Caco-2 (cell line): ENCODE results near the gene ENHO. TPM values are rescaled to one million over a fixed set of nuclear protein-coding genes. Genes with fewer than 3 reads are reported as not detected.

ENCODE experiments used
- BruUV-seq: library from RNA; stranded (reverse); fragments of 400-500 nt; replicated peaks from 2 replicates; lab custom pipeline; 2021; lab: Mats Ljungman, UMichigan
- CTCF ChIA-PET: fragments of 300-600 bp; sonication (Branson Sonifier 250); formaldehyde crosslinking; loops from one replicate; lab custom pipeline; 2022; ENCODE audit warnings: antibody characterized with exemption; lab: Charles Lee
- POLR2A ChIA-PET: fragments of 300-600 bp; sonication (Branson Sonifier 250); formaldehyde crosslinking; loops from one replicate; lab custom pipeline; 2022; ENCODE audit warnings: antibody characterized with exemption; lab: Charles Lee
- DNase-seq, 2 experiments: peaks; one replicate each; pipeline versions ENCODE4 v3.0.0 to v3.0.0-alpha.2; 2020 to 2022
- H3K27me3 ChIP-seq: replicated peaks from 2 replicates; pipeline ENCODE4 v1.6.0; 2011; ENCODE audit warnings: low read length; ENCODE audit not compliant: control insufficient read depth, insufficient read depth
- H3K36me3 ChIP-seq: 2 replicates; pipeline ENCODE4 v1.5.1; 2011; ENCODE audit warnings: low read length; ENCODE audit not compliant: control insufficient read depth, insufficient read depth
- H3K4me1 ChIP-seq: fragments of 250-450 bp; sonication (Bioruptor Pico); 2 replicates; pipeline ENCODE4 v1.5.1; 2020; ENCODE audit warnings: mild to moderate bottlenecking
- H3K4me3 ChIP-seq: 2 replicates; pipeline ENCODE4 v1.5.1; 2011; ENCODE audit warnings: low read depth, mild to moderate bottlenecking, control low read depth, low read length
- H3K9me3 ChIP-seq: fragments of 250-450 bp; sonication (Bioruptor Pico); 2 replicates; pipeline ENCODE4 v1.5.1; 2020; ENCODE audit warnings: mild to moderate bottlenecking, moderate library complexity
- H3K27ac Mint-ChIP-seq: one replicate; pipeline ENCODE4 v1.8.0; 2022; ENCODE audit warnings: mixed read lengths; ENCODE audit not compliant: unreplicated experiment
- H3K27me3 Mint-ChIP-seq: one replicate; pipeline ENCODE4 v1.8.0; 2022; ENCODE audit warnings: mixed read lengths; ENCODE audit not compliant: insufficient read depth, unreplicated experiment
- H3K36me3 Mint-ChIP-seq: one replicate; pipeline ENCODE4 v1.8.0; 2022; ENCODE audit warnings: mild to moderate bottlenecking, mixed read lengths; ENCODE audit not compliant: insufficient read depth, unreplicated experiment
- H3K4me1 Mint-ChIP-seq: one replicate; pipeline ENCODE4 v1.8.0; 2022; ENCODE audit warnings: low read depth, mixed read lengths; ENCODE audit not compliant: unreplicated experiment
- H3K4me3 Mint-ChIP-seq: one replicate; pipeline ENCODE4 v1.8.0; 2022; ENCODE audit warnings: mild to moderate bottlenecking, moderate library complexity, mixed read lengths; ENCODE audit not compliant: unreplicated experiment
- H3K9me3 Mint-ChIP-seq: one replicate; pipeline ENCODE4 v1.8.0; 2022; ENCODE audit warnings: mixed read lengths; ENCODE audit not compliant: unreplicated experiment
- CTCF ChIP-seq, 2 experiments: fragments of 200-600 bp in 1 of 2; IDR thresholded peaks; 1 replicate in 1 of 2; 2 replicates in 1 of 2; pipeline versions ENCODE4 v1.5.1 to v1.8.0; 2011 to 2022; ENCODE audit warnings: antibody characterized with exemption in 1 of 2, control low read depth in 1 of 2, inconsistent platforms in 1 of 2, low read depth in 1 of 2, low read length in 1 of 2, mild to moderate bottlenecking in 1 of 2, moderate library complexity in 1 of 2; ENCODE audit not compliant: insufficient read depth in 1 of 2, severe bottlenecking in 1 of 2, unreplicated experiment in 1 of 2
- intact Hi-C: fragments of 100-400 bp; cut with micrococcal nuclease; formaldehyde crosslinking; loops from one replicate; pipeline ENCODE4 v1.10.0; 2022; ENCODE audit not compliant: unreplicated experiment
- total RNA-seq: library from RNA; stranded (reverse); gene quantifications from 2 replicates; pipeline ENCODE4 v1.2.3, GENCODE V29; 2022

Gene ENHO
- total RNA-seq, 1 experiment from 2014 or later, result 2.1 TPM

DNA sequence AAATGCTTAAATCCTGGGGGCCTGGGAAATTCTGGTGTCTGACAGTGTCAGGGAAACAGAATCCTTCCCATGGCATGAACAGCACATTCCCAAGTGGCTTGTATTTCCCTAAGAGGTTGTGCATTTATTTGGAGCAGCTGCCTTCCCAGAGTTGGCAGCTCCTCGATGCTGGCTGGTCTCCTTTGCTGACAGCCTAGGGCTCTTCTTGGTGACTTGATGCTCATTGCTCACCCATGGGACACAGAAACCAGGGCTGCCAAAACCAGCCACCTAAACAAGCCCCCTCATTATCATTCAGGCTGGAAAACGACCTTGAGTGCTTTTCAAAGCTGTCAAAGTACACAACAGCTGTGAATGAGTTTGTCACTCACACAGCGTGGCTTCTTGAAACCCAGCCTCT is 24.2 kb downstream of the ENHO start:
- H3K9me3 ChIP-seq, result no peaks in the 10 kb centered on the region
- Mint-ChIP-seq H3K36me3 (no peaks in the 10 kb centered on the region), H3K27me3 (peaks cover 7% of the 10 kb centered on the region), H3K27ac (no peak overlapping the region), H3K4me3 (no peak overlapping the region), H3K4me1 (no peaks in the 10 kb centered on the region), H3K9me3 (no peaks in the 10 kb centered on the region)
- intact Hi-C loops, result no loop called here
- ChIA-PET POLR2A (no interaction called here), CTCF (interaction anchor here (1.5 kb wide), 1 partner anchor 94 kb away, joined by 3 read pairs; no protein-coding TSS in a partner anchor)
- H3K4me3 ChIP-seq, result no peak overlapping the region
- H3K4me1 ChIP-seq, result no peaks in the 10 kb centered on the region
- H3K36me3 ChIP-seq, result no peaks in the 10 kb centered on the region
- DNase-seq, result no peak
- no TSS peak for BruUV-seq
- no peak for TF ChIP-seq CTCF (IDR thresholded peaks at IDR 0.05; ENCODE audit: insufficient read depth in 1 of 2, low read depth in 1 of 2, low read length in 1 of 2, severe bottlenecking in 1 of 2, unreplicated experiment in 1 of 2)
- H3K27me3 ChIP-seq, result no peaks in the 10 kb centered on the region

- intact Hi-C loops, result no loop called here
- POLR2A ChIA-PET, result no interaction called here
- DNase-seq, result no peak
- Mint-ChIP-seq H3K27me3 (peaks cover 7% of the 10 kb centered on the region), H3K9me3 (no peaks in the 10 kb centered on the region), H3K4me1 (no peaks in the 10 kb centered on the region), H3K27ac (no peak overlapping the region), H3K4me3 (no peak overlapping the region), H3K36me3 (no peaks in the 10 kb centered on the region)
- BruUV-seq, result no TSS peak
- H3K4me1 ChIP-seq, result no peaks in the 10 kb centered on the region
- TF ChIP-seq CTCF (IDR thresholded peaks at IDR 0.05; ENCODE audit: insufficient read depth in 1 of 2, low read depth in 1 of 2, low read length in 1 of 2, severe bottlenecking in 1 of 2, unreplicated experiment in 1 of 2), result no peak
- H3K27me3 ChIP-seq, result no peaks in the 10 kb centered on the region
- CTCF ChIA-PET, result interaction anchor here (1.3 kb wide), 2 partner anchors 93 to 95 kb away, joined by 3 read pairs; no protein-coding TSS in a partner anchor
- no peaks in the 10 kb centered on the region for H3K36me3 ChIP-seq
- H3K9me3 ChIP-seq, result no peaks in the 10 kb centered on the region
- H3K4me3 ChIP-seq, result no peak overlapping the region
Observed at GRCh38 chr9:34496149-34496712, 26.6 kb downstream of the ENHO start.

GRCh38 chr9:34493972-34494535 is 28.7 kb downstream of the ENHO start:
- Mint-ChIP-seq H3K4me1 (no peaks in the 10 kb centered on the region), H3K4me3 (no peak overlapping the region), H3K9me3 (no peaks in the 10 kb centered on the region), H3K27ac (no peak overlapping the region), H3K36me3 (no peaks in the 10 kb centered on the region), H3K27me3 (no peaks in the 10 kb centered on the region)
- no peak for TF ChIP-seq CTCF (IDR thresholded peaks at IDR 0.05; ENCODE audit: insufficient read depth in 1 of 2, low read depth in 1 of 2, low read length in 1 of 2, severe bottlenecking in 1 of 2, unreplicated experiment in 1 of 2)
- Histone ChIP-seq H3K9me3 (no peaks in the 10 kb centered on the region), H3K36me3 (no peaks in the 10 kb centered on the region), H3K4me1 (no peaks in the 10 kb centered on the region), H3K27me3 (no peaks in the 10 kb centered on the region), H3K4me3 (no peak overlapping the region)
- ChIA-PET POLR2A (no interaction called here), CTCF (interaction anchor here (1.1 kb wide), 1 partner anchor 90 kb away, joined by 6 read pairs; no protein-coding TSS in a partner anchor)
- intact Hi-C loops, result no loop called here
- DNase-seq, result peak; percentile 62 to 77
- no TSS peak for BruUV-seq
